ENCODE measurements around the gene SLC2A6. TPM values are rescaled to one million over a fixed set of nuclear protein-coding genes. Genes with fewer than 3 reads are reported as not detected.

Gene SLC2A6
- total and polyA plus RNA-seq, 2 donors (not counting 1 experiment from before 2014, with no cell fraction given), result 7.6 to 9.1 TPM

GRCh38 chr9:133473743-133474142 is 5.2 kb downstream of the SLC2A6 start:
- H3K9ac ChIP-seq (ENCODE audit: insufficient read depth, low read length), result no peak overlapping the region
- H3K27ac ChIP-seq (ENCODE audit: insufficient read depth, low read length), result no peak overlapping the region
- H3K4me3 ChIP-seq (replicated peaks in 1 of 4; ENCODE audit: control extremely low read depth in 1 of 4, insufficient read depth in 1 of 4, low read depth in 3 of 4, low read length in 4 of 4), result no peak overlapping the region
- no peak overlapping the region for H3K4me2 ChIP-seq (ENCODE audit: extremely low read depth, insufficient read depth, low read length)
- no peaks in the 10 kb centered on the region for H3K79me2 ChIP-seq (ENCODE audit: control insufficient read depth, insufficient read depth, low read length)
- TF ChIP-seq CTCF (conservative IDR thresholded peaks at IDR 0.05 in 1 of 2, IDR thresholded peaks at IDR 0.05 in 1 of 2; ENCODE audit: low read depth in 1 of 2, low read length in 2 of 2) (no peak), EZH2 (IDR thresholded peaks at IDR 0.05; ENCODE audit: low read length, missing control alignments) (no peak)
- no peaks in the 10 kb centered on the region for H3K27me3 ChIP-seq (ENCODE audit: control insufficient read depth, insufficient read depth, low read length)
- H3K9me3 ChIP-seq (ENCODE audit: control insufficient read depth, insufficient read depth, low read depth, low read length), result no peaks in the 10 kb centered on the region
- no peak overlapping the region for H2AFZ ChIP-seq (ENCODE audit: low read length)
- no peak for DNase-seq (ENCODE audit: low read depth in 2 of 2)
- no peaks in the 10 kb centered on the region for H4K20me1 ChIP-seq (ENCODE audit: control insufficient read depth, extremely low read depth, insufficient read depth, low read length)
- peaks cover 14% of the 10 kb centered on the region for H3K36me3 ChIP-seq (ENCODE audit: control insufficient read depth, insufficient read depth, low read length)
- no peaks in the 10 kb centered on the region for H3K4me1 ChIP-seq (ENCODE audit: control insufficient read depth, extremely low read depth, insufficient read depth, low read length)

- no peak overlapping the region for H3K4me3 ChIP-seq (replicated peaks in 1 of 4; ENCODE audit: control extremely low read depth in 1 of 4, insufficient read depth in 1 of 4, low read depth in 3 of 4, low read length in 4 of 4)
- no peaks in the 10 kb centered on the region for H3K9me3 ChIP-seq (ENCODE audit: control insufficient read depth, insufficient read depth, low read depth, low read length)
- TF ChIP-seq EZH2 (IDR thresholded peaks at IDR 0.05; ENCODE audit: low read length, missing control alignments) (no peak), CTCF (conservative IDR thresholded peaks at IDR 0.05 in 1 of 2, IDR thresholded peaks at IDR 0.05 in 1 of 2; ENCODE audit: low read depth in 1 of 2, low read length in 2 of 2) (no peak)
- H4K20me1 ChIP-seq (ENCODE audit: control insufficient read depth, extremely low read depth, insufficient read depth, low read length), result no peaks in the 10 kb centered on the region
- H3K27ac ChIP-seq (ENCODE audit: insufficient read depth, low read length), result no peak overlapping the region
- DNase-seq (ENCODE audit: low read depth in 2 of 2), result no peak
- no peaks in the 10 kb centered on the region for H3K4me1 ChIP-seq (ENCODE audit: control insufficient read depth, extremely low read depth, insufficient read depth, low read length)
- H3K4me2 ChIP-seq (ENCODE audit: extremely low read depth, insufficient read depth, low read length), result no peak overlapping the region
- no peak overlapping the region for H2AFZ ChIP-seq (ENCODE audit: low read length)
- H3K9ac ChIP-seq (ENCODE audit: insufficient read depth, low read length), result no peak overlapping the region
- H3K36me3 ChIP-seq (ENCODE audit: control insufficient read depth, insufficient read depth, low read length), result peaks cover 14% of the 10 kb centered on the region
- H3K79me2 ChIP-seq (ENCODE audit: control insufficient read depth, insufficient read depth, low read length), result no peaks in the 10 kb centered on the region
- no peaks in the 10 kb centered on the region for H3K27me3 ChIP-seq (ENCODE audit: control insufficient read depth, insufficient read depth, low read length)
Observed at GRCh38 chr9:133472753-133473378, 6.0 kb downstream of the SLC2A6 start.

GRCh38 chr9:133472277-133472645 is 6.6 kb downstream of the SLC2A6 start:
- Histone ChIP-seq H3K9ac (ENCODE audit: insufficient read depth, low read length) (no peak overlapping the region), H3K27ac (ENCODE audit: insufficient read depth, low read length) (no peak overlapping the region), H3K27me3 (ENCODE audit: control insufficient read depth, insufficient read depth, low read length) (no peaks in the 10 kb centered on the region), H3K36me3 (ENCODE audit: control insufficient read depth, insufficient read depth, low read length) (peaks cover 14% of the 10 kb centered on the region), H2AFZ (ENCODE audit: low read length) (no peak overlapping the region), H3K4me3 (replicated peaks in 1 of 4; ENCODE audit: control extremely low read depth in 1 of 4, insufficient read depth in 1 of 4, low read depth in 3 of 4, low read length in 4 of 4) (no peak overlapping the region), H3K4me2 (ENCODE audit: extremely low read depth, insufficient read depth, low read length) (no peak overlapping the region), H3K79me2 (ENCODE audit: control insufficient read depth, insufficient read depth, low read length) (no peaks in the 10 kb centered on the region), H3K4me1 (ENCODE audit: control insufficient read depth, extremely low read depth, insufficient read depth, low read length) (no peaks in the 10 kb centered on the region), H4K20me1 (ENCODE audit: control insufficient read depth, extremely low read depth, insufficient read depth, low read length) (no peaks in the 10 kb centered on the region), H3K9me3 (ENCODE audit: control insufficient read depth, insufficient read depth, low read depth, low read length) (no peaks in the 10 kb centered on the region)
- no peak for DNase-seq (ENCODE audit: low read depth in 2 of 2)
- TF ChIP-seq EZH2 (IDR thresholded peaks at IDR 0.05; ENCODE audit: low read length, missing control alignments) (no peak), CTCF (conservative IDR thresholded peaks at IDR 0.05 in 1 of 2, IDR thresholded peaks at IDR 0.05 in 1 of 2; ENCODE audit: low read depth in 1 of 2, low read length in 2 of 2) (no peak)
